Aorta (tissue), 5 donors: Measurements from ENCODE around the gene CCDC88A. TPM values are rescaled to one million over a fixed set of nuclear protein-coding genes. Genes with fewer than 3 reads are reported as not detected.
"Not testable (repeated sequence)": the region's sequence is repeated elsewhere in the genome, so short reads cannot be mapped to it uniquely, and the experiment has no call there.

ENCODE experiments used
- ATAC-seq: fragments of 200-7000 bp; cut with Tn5 transposase; one replicate; pipeline ENCODE4 v1.9.1; 2022; ENCODE audit warnings: moderate library complexity; ENCODE audit not compliant: low FRiP score
- DNase-seq, 2 donors: peaks; one replicate each; pipeline ENCODE4 v3.0.0-alpha.2; 2020
- H3K27ac ChIP-seq, 2 donors: one replicate each; pipeline ENCODE4 v1.5.1; 2013; ENCODE audit warnings: low read length in 2 of 2, mild to moderate bottlenecking in 2 of 2, moderate library complexity in 2 of 2, control low read depth in 1 of 2, inconsistent platforms in 1 of 2, low read depth in 1 of 2
- H3K27me3 ChIP-seq, 2 donors: one replicate each; pipeline ENCODE4 v1.6.1; 2013; ENCODE audit warnings: control low read depth in 1 of 2, low read length in 1 of 2, mild to moderate bottlenecking in 1 of 2, moderate library complexity in 1 of 2; ENCODE audit not compliant: insufficient read depth in 2 of 2, control insufficient read depth in 1 of 2
- H3K36me3 ChIP-seq, 2 donors: one replicate each; pipeline ENCODE4 v1.6.1; 2013; ENCODE audit warnings: control low read depth in 1 of 2, low read length in 1 of 2, mild to moderate bottlenecking in 1 of 2; ENCODE audit not compliant: insufficient read depth in 2 of 2, control insufficient read depth in 1 of 2
- H3K4me1 ChIP-seq, 2 donors: one replicate each; pipeline ENCODE4 v1.6.1; 2013; ENCODE audit warnings: low read length in 2 of 2, control low read depth in 1 of 2, mild to moderate bottlenecking in 1 of 2, moderate library complexity in 1 of 2; ENCODE audit not compliant: insufficient read depth in 2 of 2, control insufficient read depth in 1 of 2
- H3K4me3 ChIP-seq, 2 donors: one replicate each; pipeline ENCODE4 v1.5.1; 2013; ENCODE audit warnings: low read length in 2 of 2, control low read depth in 1 of 2, mild to moderate bottlenecking in 1 of 2
- H3K9me3 ChIP-seq: one replicate; pipeline ENCODE4 v1.6.1; 2013; ENCODE audit warnings: mild to moderate bottlenecking, low read length; ENCODE audit not compliant: control insufficient read depth
- WGBS, 2 donors: extraction: QIAGEN DNeasy Blood & Tissue Kit; methylation state at CpG; one replicate each; pipeline ENCODE4 v1.1.7; 2013; 5-methylcytosine and 5-hydroxymethylcytosine counted together
- intact Hi-C, 2 donors: fragments of 100-400 bp; cut with DNase I; formaldehyde crosslinking; loops; one replicate each; pipeline versions ENCODE4 v1.14.2 to v1.15.0; 2022
- polyA plus RNA-seq, 2 donors: library from polyadenylated mRNA; stranded (reverse); fragments of 200-250 nt; gene quantifications; one replicate each; pipeline ENCODE4 v1.2.3, GENCODE V29; 2013
- total RNA-seq, 2 donors: library from RNA; stranded (reverse); fragmentation: NEBNext Ultra II Directional; extraction: Animal tissue kit (Norgen Biotek cat#: 25700); gene quantifications; one replicate each; pipeline ENCODE4 v1.2.1, GENCODE V29; 2021
- donor health status: healthy with polysubstance abuse.
- donor health status: Bipolar disorder and iron deficiency.
- donor health status: DM: no; HTN: no; CAD: no.
- donor health status: DM: no; HTN: no; CAD: no.
- donor health status: DM: yes; HTN: yes; CAD: no.

The CCDC88A gene
- total and polyA plus RNA-seq, 4 donors: 17.4 to 92.4 (median 47.7) TPM

DNA sequence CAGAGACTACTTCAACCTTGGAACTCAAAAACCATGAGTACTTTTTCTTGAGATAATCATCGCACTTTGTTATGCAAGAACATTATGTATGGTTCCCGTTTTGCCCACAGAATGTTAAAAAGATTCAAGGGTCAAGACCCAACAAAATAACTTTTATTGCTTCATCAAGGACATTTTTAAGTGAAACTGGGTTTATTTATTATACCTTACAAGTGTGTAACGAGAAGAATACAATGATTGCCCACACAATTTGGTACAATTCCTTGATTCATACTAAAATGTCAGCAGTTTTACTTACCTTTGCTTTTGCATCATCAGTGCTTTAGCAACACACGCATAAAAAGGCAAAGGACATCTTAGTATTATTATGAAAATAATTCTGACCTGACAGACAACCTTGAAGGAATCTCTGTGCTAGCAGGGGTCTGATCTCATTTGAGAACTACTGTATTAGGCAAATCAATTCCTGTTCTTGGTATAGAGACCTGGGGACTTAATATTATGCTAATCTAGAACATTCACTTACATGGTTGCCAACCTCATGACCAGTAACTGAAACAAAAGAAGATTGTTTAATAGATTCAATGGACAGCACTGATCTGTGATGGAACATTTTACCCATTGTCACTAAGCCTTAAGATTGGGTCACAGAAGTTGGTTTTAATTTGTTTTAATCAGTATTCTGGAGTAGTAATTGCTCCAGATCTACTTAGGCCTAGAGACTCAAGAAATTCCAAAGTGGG, 16.2 kb downstream of the CCDC88A start:
- DNase-seq: no peak
- Histone ChIP-seq H3K4me3 (no peak overlapping the region), H3K27ac (no peak overlapping the region), H3K27me3 (no peaks in the 10 kb centered on the region), H3K9me3 (no peaks in the 10 kb centered on the region), H3K36me3 (no peaks in the 10 kb centered on the region), H3K4me1 (no peaks in the 10 kb centered on the region)
- no peak for ATAC-seq
- intact Hi-C loops: no loop called here
- 93% methylated on average over 4 of the region's 4 CpGs for WGBS, 2 donors

DNA sequence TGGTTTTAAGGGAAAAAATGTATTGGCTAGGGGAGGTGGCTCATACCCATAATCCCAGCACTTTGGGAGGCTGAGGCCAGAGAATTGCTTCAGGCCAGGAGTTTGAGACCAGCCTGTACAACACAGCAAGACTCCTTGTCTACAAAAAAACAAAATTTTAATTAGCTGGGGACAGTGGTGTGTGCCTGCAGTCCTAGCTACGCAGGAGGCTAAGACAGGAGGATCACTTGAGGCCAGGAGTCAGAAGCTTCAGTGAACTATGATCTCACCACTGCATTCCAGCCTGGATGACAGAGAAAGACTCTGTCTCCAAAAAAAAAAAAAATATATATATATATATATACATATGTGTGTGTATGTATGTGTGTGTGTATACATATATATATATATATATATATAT, 18.5 kb downstream of the CCDC88A start:
- H3K36me3 ChIP-seq: no peaks in the 10 kb centered on the region
- ATAC-seq (no peak), DNase-seq (no peak)
- intact Hi-C loops: no loop called here
- H3K27me3 ChIP-seq: no peaks in the 10 kb centered on the region
- no peaks in the 10 kb centered on the region for H3K9me3 ChIP-seq
- no peak overlapping the region for H3K4me3 ChIP-seq
- no peak overlapping the region for H3K27ac ChIP-seq
- no peaks in the 10 kb centered on the region for H3K4me1 ChIP-seq
- 97 to 100% methylated on average over 1 of the region's 1 CpG for WGBS, 2 donors

GRCh38 chr2:55400332-55400731, 19.3 kb downstream of the CCDC88A start:
- Histone ChIP-seq H3K36me3 (no peaks in the 10 kb centered on the region), H3K27me3 (no peaks in the 10 kb centered on the region), H3K4me3 (no peak overlapping the region), H3K9me3 (no peaks in the 10 kb centered on the region), H3K27ac (no peak overlapping the region), H3K4me1 (no peaks in the 10 kb centered on the region)
- intact Hi-C loops: no loop called here
- 95% methylated on average over 2 of the region's 2 CpGs for WGBS, 2 donors
- DNase-seq (no peak), ATAC-seq (no peak)

GRCh38 chr2:55399815-55400214, 19.8 kb downstream of the CCDC88A start:
- intact Hi-C loops: no loop called here
- no peak overlapping the region for H3K4me3 ChIP-seq
- no peaks in the 10 kb centered on the region for H3K36me3 ChIP-seq
- H3K27ac ChIP-seq: no peak overlapping the region
- DNase-seq: no peak
- H3K4me1 ChIP-seq: no peaks in the 10 kb centered on the region
- H3K27me3 ChIP-seq: no peaks in the 10 kb centered on the region
- H3K9me3 ChIP-seq: no peaks in the 10 kb centered on the region
- ATAC-seq: no peak

DNA sequence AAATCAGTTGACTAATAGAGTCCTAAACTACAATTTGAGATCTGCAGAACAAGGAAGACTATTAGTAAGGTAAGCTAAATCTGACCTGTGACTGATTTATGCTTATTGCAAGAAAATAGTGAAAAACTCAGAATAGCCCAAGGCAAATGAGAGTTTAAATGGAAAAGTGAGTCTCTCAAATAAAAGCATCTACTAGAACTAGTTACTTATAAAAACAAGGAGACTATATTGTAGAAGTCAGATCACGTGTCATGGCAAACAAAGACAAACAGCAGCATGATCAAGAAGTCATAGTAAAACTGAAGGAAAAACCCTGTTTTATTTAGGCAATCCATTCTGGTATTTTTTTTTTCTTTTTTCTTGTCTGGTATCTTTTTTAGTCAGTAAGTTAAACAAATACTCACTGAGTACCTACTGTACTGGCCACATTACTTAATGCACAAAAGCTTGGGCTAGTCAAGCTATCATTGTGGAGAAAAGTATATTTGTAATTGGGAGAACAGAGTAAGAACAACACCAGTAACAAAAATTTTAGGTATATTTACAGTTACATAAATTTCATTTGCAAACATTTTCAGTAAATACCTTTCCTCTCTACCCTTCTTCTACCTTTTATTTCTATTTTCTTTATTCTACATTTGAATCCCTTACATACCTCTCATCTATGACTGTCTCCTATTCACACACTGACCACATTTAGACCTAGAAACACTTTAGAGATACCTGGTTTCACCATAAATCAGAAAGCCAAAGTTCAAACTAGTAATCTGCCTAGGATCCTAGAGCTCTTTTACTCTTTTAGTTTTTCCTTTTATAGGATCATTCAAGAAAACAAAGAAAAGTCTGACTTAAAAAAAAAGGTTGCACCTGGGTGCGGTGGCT, 23.7 kb downstream of the CCDC88A start:
- Histone ChIP-seq H3K9me3 (no peaks in the 10 kb centered on the region), H3K27me3 (no peaks in the 10 kb centered on the region), H3K27ac (no peak overlapping the region), H3K4me3 (no peak overlapping the region), H3K4me1 (no peaks in the 10 kb centered on the region), H3K36me3 (no peaks in the 10 kb centered on the region)
- 50 to 51% methylated on average over 2 of the region's 2 CpGs for WGBS, 2 donors
- intact Hi-C loops: no loop called here
- no peak for DNase-seq
- ATAC-seq: no peak

DNA sequence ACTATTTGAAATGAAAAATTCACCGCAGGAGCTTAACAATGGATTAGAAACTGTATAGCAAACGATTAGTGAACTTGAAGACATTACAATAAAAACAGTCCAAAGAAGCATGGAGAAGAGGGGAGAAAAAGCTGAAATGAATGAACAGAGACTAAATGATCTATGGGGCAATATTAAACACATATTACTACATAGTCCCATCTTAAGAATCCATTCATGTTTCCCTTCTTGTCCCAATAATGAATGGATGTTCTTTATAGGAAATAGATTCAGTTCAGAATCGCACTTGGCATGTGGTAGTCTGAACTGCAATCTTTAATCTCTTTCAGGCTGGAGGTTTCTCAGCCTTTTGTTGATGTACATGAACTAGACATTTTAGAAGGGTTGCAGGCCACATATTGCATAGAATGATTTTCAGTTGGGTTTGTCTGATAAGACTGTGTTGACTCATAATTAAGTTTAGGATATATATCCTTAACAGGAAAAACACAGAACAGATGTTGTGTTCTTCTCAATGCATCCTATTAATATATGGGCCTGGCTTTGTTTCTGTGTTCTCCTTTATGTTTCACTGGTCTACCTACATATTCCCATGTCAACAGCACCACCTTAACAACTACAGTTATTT, 27.9 kb downstream of the CCDC88A start:
- 77 to 83% methylated on average over 3 of the region's 3 CpGs for WGBS, 2 donors
- no peak for DNase-seq
- ATAC-seq: no peak
- Histone ChIP-seq H3K27me3 (no peaks in the 10 kb centered on the region), H3K4me1 (no peaks in the 10 kb centered on the region), H3K9me3 (no peaks in the 10 kb centered on the region), H3K36me3 (no peaks in the 10 kb centered on the region), H3K4me3 (no peak overlapping the region), H3K27ac (no peak overlapping the region)
- intact Hi-C loops: no loop called here

GRCh38 chr2:55391155-55391554, 28.5 kb downstream of the CCDC88A start:
- ATAC-seq (no peak), DNase-seq (no peak)
- Histone ChIP-seq H3K36me3 (no peaks in the 10 kb centered on the region), H3K4me1 (no peaks in the 10 kb centered on the region), H3K27me3 (no peaks in the 10 kb centered on the region), H3K4me3 (no peak overlapping the region), H3K27ac (no peak overlapping the region), H3K9me3 (no peaks in the 10 kb centered on the region)
- WGBS, 2 donors: 76 to 89% methylated on average over 2 of the region's 2 CpGs
- intact Hi-C loops: no loop called here

DNA sequence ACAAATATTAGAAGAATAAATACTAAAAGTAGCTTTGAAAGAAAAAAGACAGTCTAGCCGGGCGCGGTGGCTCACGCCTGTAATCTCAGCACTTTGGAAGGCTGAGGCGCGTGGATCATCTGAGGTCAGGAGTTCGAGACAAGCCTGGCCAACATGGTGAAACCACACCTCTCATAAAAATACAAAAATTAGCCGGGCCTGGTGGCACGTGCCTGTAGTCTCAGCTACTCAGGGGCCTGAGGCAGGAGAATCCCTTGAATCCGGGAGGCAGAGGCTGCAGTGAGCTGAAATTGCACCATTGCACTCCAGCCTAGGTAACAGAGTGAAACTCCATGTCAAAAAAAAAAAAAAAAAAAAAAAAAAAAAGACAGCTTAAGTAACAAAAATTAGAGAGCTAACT, 34.1 kb downstream of the CCDC88A start:
- intact Hi-C loops, H3K36me3 ChIP-seq, ATAC-seq, H3K4me1 ChIP-seq, H3K4me3 ChIP-seq, H3K9me3 ChIP-seq, H3K27ac ChIP-seq, H3K27me3 ChIP-seq, DNase-seq: not testable (repeated sequence)
- 89 to 91% methylated on average over 10 of the region's 10 CpGs for WGBS, 2 donors
